H9 (cell line): ENCODE measurements around the gene KLRC1. TPM values are rescaled to one million over a fixed set of nuclear protein-coding genes. Genes with fewer than 3 reads are reported as not detected.

ENCODE experiments used
- DNase-seq: peaks from one replicate; pipeline ENCODE4 v3.0.0-alpha.2; 2017
- H2AFZ ChIP-seq: one replicate; pipeline ENCODE4 v1.6.1; 2013; ENCODE audit warnings: mild to moderate bottlenecking, low read length, control low read depth, moderate library complexity
- H2AK5ac ChIP-seq: 2 replicates; pipeline ENCODE4 v1.6.1; 2013; ENCODE audit warnings: low read length, control low read depth, mixed read lengths; ENCODE audit not compliant: insufficient read length
- H2BK120ac ChIP-seq: one replicate; pipeline ENCODE4 v1.6.1; 2013; ENCODE audit warnings: low read depth, mild to moderate bottlenecking, low read length, control low read depth, inconsistent platforms; ENCODE audit not compliant: poor library complexity, severe bottlenecking
- H2BK12ac ChIP-seq: 2 replicates; pipeline ENCODE4 v1.6.1; 2013; ENCODE audit warnings: low read length, control low read depth, mixed read lengths, low read depth; ENCODE audit not compliant: insufficient read length
- H2BK15ac ChIP-seq: 2 replicates; pipeline ENCODE4 v1.6.1; 2013; ENCODE audit warnings: low read depth, low read length, control low read depth
- H2BK20ac ChIP-seq: one replicate; pipeline ENCODE4 v1.6.1; 2013; ENCODE audit warnings: low read depth, mild to moderate bottlenecking, low read length, control low read depth, inconsistent platforms; ENCODE audit not compliant: poor library complexity, severe bottlenecking
- H2BK5ac ChIP-seq: 2 replicates; pipeline ENCODE4 v1.6.1; 2013; ENCODE audit warnings: low read length, control low read depth, mixed read lengths; ENCODE audit not compliant: insufficient read length
- H3K14ac ChIP-seq: 2 replicates; pipeline ENCODE4 v1.6.1; 2013; ENCODE audit warnings: low read length, control low read depth; ENCODE audit not compliant: insufficient read depth
- H3K18ac ChIP-seq: 2 replicates; pipeline ENCODE4 v1.6.1; 2013; ENCODE audit warnings: low read depth, mild to moderate bottlenecking, mixed read lengths, low read length, control low read depth; ENCODE audit not compliant: insufficient read length
- H3K23ac ChIP-seq: 2 replicates; pipeline ENCODE4 v1.6.1; 2013; ENCODE audit warnings: low read length, control low read depth, mixed read lengths, low read depth; ENCODE audit not compliant: insufficient read length
- H3K23me2 ChIP-seq: 2 replicates; pipeline ENCODE4 v1.6.1; 2013; ENCODE audit warnings: low read depth, mild to moderate bottlenecking, mixed read lengths, low read length, control low read depth; ENCODE audit not compliant: insufficient read length, poor library complexity, severe bottlenecking
- H3K27ac ChIP-seq: 2 replicates; pipeline ENCODE4 v1.5.1; 2013; ENCODE audit warnings: low read length, control low read depth, mixed read lengths, low read depth; ENCODE audit not compliant: insufficient read length
- H3K27me3 ChIP-seq: 2 replicates; pipeline ENCODE4 v1.6.1; 2013; ENCODE audit warnings: low read length, control low read depth, inconsistent platforms; ENCODE audit not compliant: insufficient read depth
- H3K4ac ChIP-seq: 2 replicates; pipeline ENCODE4 v1.6.1; 2013; ENCODE audit warnings: low read depth, mild to moderate bottlenecking, control low read depth, inconsistent platforms, low read length, moderate library complexity
- H3K4me1 ChIP-seq: 2 replicates; pipeline ENCODE4 v1.6.1; 2013; ENCODE audit warnings: low read length, control low read depth, inconsistent platforms; ENCODE audit not compliant: insufficient read depth
- H3K4me2 ChIP-seq: 2 replicates; pipeline ENCODE4 v1.6.1; 2013; ENCODE audit warnings: low read length, control low read depth, mixed read lengths; ENCODE audit not compliant: insufficient read length, insufficient read depth
- H3K56ac ChIP-seq: 2 replicates; pipeline ENCODE4 v1.6.1; 2013; ENCODE audit warnings: low read depth, mild to moderate bottlenecking, mixed read lengths, low read length, control low read depth; ENCODE audit not compliant: insufficient read length
- H3K79me1 ChIP-seq: 2 replicates; pipeline ENCODE4 v1.6.1; 2013; ENCODE audit warnings: low read depth, mild to moderate bottlenecking, moderate library complexity, low read length, control low read depth, inconsistent platforms; ENCODE audit not compliant: insufficient read depth, poor library complexity, severe bottlenecking
- H3K79me2 ChIP-seq: 2 replicates; pipeline ENCODE4 v1.6.1; 2013; ENCODE audit warnings: low read length, control low read depth, inconsistent platforms; ENCODE audit not compliant: insufficient read depth
- H3K9ac ChIP-seq: 2 replicates; pipeline ENCODE4 v1.6.1; 2013; ENCODE audit warnings: low read length, control low read depth, mixed read lengths; ENCODE audit not compliant: insufficient read length; ENCODE audit errors: extremely low read depth
- H3K9me3 ChIP-seq: one replicate; pipeline ENCODE4 v1.6.1; 2013; ENCODE audit warnings: low read depth, low read length, inconsistent platforms; ENCODE audit not compliant: control insufficient read depth
- H3T11ph ChIP-seq: one replicate; pipeline ENCODE4 v1.6.1; 2013; ENCODE audit warnings: mild to moderate bottlenecking, low read length, control low read depth, inconsistent platforms
- H4K20me1 ChIP-seq: one replicate; pipeline ENCODE4 v1.6.1; 2013; ENCODE audit not compliant: control insufficient read depth, insufficient read length, insufficient read depth
- H4K5ac ChIP-seq: 2 replicates; pipeline ENCODE4 v1.6.1; 2013; ENCODE audit warnings: low read depth, mild to moderate bottlenecking, mixed read lengths, low read length, control low read depth; ENCODE audit not compliant: insufficient read length
- H4K8ac ChIP-seq: replicated peaks from 2 replicates; pipeline ENCODE4 v1.6.1; 2013; ENCODE audit warnings: low read length, control low read depth, mixed read lengths, low read depth; ENCODE audit not compliant: insufficient read length
- H4K91ac ChIP-seq: 2 replicates; pipeline ENCODE4 v1.6.1; 2013; ENCODE audit warnings: low read depth, mild to moderate bottlenecking, moderate library complexity, mixed read lengths, low read length, control low read depth; ENCODE audit not compliant: insufficient read length
- H3K27ac Mint-ChIP-seq, 3 experiments: 2 replicates in 2 of 3; 3 replicates in 1 of 3; pipeline ENCODE4 v1.8.0; 2020 to 2021; ENCODE audit warnings: mixed read lengths in 3 of 3, mild to moderate bottlenecking in 1 of 3, moderate library complexity in 1 of 3
- H3K27me3 Mint-ChIP-seq: 2 replicates; pipeline ENCODE4 v1.8.0; 2021; ENCODE audit warnings: low read depth, mild to moderate bottlenecking, moderate library complexity, mixed read lengths
- H3K36me3 Mint-ChIP-seq, 3 experiments: 2 replicates in 2 of 3; 3 replicates in 1 of 3; pipeline ENCODE4 v1.8.0; 2020 to 2021; ENCODE audit warnings: low read depth in 3 of 3, mixed read lengths in 3 of 3; ENCODE audit not compliant: insufficient read depth in 1 of 3
- H3K4me1 Mint-ChIP-seq, 2 experiments: 2 replicates each; pipeline ENCODE4 v1.8.0; 2020; ENCODE audit warnings: mixed read lengths in 2 of 2
- H3K4me3 Mint-ChIP-seq, 2 experiments: 2 replicates in 1 of 2; 3 replicates in 1 of 2; pipeline ENCODE4 v1.8.0; 2020 to 2021; ENCODE audit warnings: mild to moderate bottlenecking in 2 of 2, mixed read lengths in 2 of 2, moderate library complexity in 1 of 2
- H3K9me3 Mint-ChIP-seq, 2 experiments: 2 replicates in 1 of 2; 3 replicates in 1 of 2; pipeline ENCODE4 v1.8.0; 2020; ENCODE audit warnings: mild to moderate bottlenecking in 2 of 2, mixed read lengths in 2 of 2, moderate library complexity in 1 of 2
- WGBS: extraction: QIAGEN DNeasy Blood & Tissue Kit; methylation state at CpG from one replicate; pipeline ENCODE4 v1.1.7; 2013; ENCODE audit warnings: missing lambda C conversion rate, low lambda C conversion rate, mixed read lengths; ENCODE audit not compliant: insufficient read length; ENCODE audit errors: extremely low coverage; 5-methylcytosine and 5-hydroxymethylcytosine counted together
- total RNA-seq: library from RNA; stranded (reverse); gene quantifications from 2 replicates; pipeline ENCODE4 v1.2.1, GENCODE V29; 2021
- TF ChIP-seq, protein P1 (sequence below): fragments of 200-600 bp; sonication (generic); conservative IDR thresholded peaks from 3 replicates; pipeline ENCODE4 v1.8.0; 2021; ENCODE audit warnings: antibody characterized with exemption, mild to moderate bottlenecking

KLRC1 gene
- total RNA-seq, 1 experiment from 2014 or later, result not detected

GRCh38 chr12:10405294-10405693 lies 47.9 kb downstream of the KLRC1 start:
- no peak for DNase-seq
- Histone ChIP-seq H3K18ac (no peak overlapping the region), H3K27me3 (no peaks in the 10 kb centered on the region), H2BK15ac (no peak overlapping the region), H3K9ac (no peak overlapping the region), H2AK5ac (no peak overlapping the region), H3K56ac (no peak overlapping the region), H3K4me2 (no peak overlapping the region), H3K79me2 (no peaks in the 10 kb centered on the region), H3K23me2 (no peaks in the 10 kb centered on the region), H2BK5ac (no peak overlapping the region), H3T11ph (no peak overlapping the region), H3K4ac (no peak overlapping the region), H2BK12ac (no peak overlapping the region), H4K20me1 (no peaks in the 10 kb centered on the region), H3K79me1 (no peaks in the 10 kb centered on the region), H2BK120ac (no peak overlapping the region), H3K27ac (no peak overlapping the region), H4K8ac (no peak overlapping the region), H2AFZ (no peak overlapping the region), H3K9me3 (no peaks in the 10 kb centered on the region), H2BK20ac (no peak overlapping the region), H3K4me1 (no peaks in the 10 kb centered on the region), H4K5ac (no peak overlapping the region), H4K91ac (no peak overlapping the region), H3K14ac (no peak overlapping the region), H3K23ac (no peak overlapping the region)
- Mint-ChIP-seq H3K4me1 (peaks cover 5 to 7% of the 10 kb centered on the region in 2 experiments), H3K27ac (no peak overlapping the region), H3K9me3 (no peaks in the 10 kb centered on the region; a peak in 1 of 5 replicates), H3K36me3 (no peaks in the 10 kb centered on the region), H3K4me3 (no peak overlapping the region), H3K27me3 (no peaks in the 10 kb centered on the region)
- TF ChIP-seq, protein P1, sequence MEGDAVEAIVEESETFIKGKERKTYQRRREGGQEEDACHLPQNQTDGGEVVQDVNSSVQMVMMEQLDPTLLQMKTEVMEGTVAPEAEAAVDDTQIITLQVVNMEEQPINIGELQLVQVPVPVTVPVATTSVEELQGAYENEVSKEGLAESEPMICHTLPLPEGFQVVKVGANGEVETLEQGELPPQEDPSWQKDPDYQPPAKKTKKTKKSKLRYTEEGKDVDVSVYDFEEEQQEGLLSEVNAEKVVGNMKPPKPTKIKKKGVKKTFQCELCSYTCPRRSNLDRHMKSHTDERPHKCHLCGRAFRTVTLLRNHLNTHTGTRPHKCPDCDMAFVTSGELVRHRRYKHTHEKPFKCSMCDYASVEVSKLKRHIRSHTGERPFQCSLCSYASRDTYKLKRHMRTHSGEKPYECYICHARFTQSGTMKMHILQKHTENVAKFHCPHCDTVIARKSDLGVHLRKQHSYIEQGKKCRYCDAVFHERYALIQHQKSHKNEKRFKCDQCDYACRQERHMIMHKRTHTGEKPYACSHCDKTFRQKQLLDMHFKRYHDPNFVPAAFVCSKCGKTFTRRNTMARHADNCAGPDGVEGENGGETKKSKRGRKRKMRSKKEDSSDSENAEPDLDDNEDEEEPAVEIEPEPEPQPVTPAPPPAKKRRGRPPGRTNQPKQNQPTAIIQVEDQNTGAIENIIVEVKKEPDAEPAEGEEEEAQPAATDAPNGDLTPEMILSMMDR, result no peak
- no CpG with 5 or more reads among the region's 5 CpGs for WGBS
